MCF 10A (cell line): Measurements from ENCODE around the gene TOMM40. TPM values are rescaled to one million over a fixed set of nuclear protein-coding genes. Genes with fewer than 3 reads are reported as not detected.

Source experiments
- BruUV-seq: library from RNA; stranded (reverse); fragments of 400-500 nt; replicated peaks from 2 replicates; lab custom pipeline; 2021; lab: Mats Ljungman, UMichigan
- CTCF ChIA-PET: fragments of 300-600 bp; sonication (Branson Sonifier 250); formaldehyde crosslinking; extraction: SDS; loops from one replicate; lab custom pipeline; 2021; ENCODE audit warnings: antibody characterized with exemption, inconsistent platforms; lab: Yijun Ruan, JAX
- POLR2A ChIA-PET: fragments of 300-600, 350-650 bp; sonication (Branson Sonifier 250); formaldehyde crosslinking; extraction: SDS; loops from one replicate; lab custom pipeline; 2020; ENCODE audit warnings: antibody characterized with exemption, inconsistent platforms; lab: Yijun Ruan, JAX
- DNase-seq: peaks from one replicate; pipeline ENCODE4 v3.0.0-alpha.2; 2018; ENCODE audit not compliant: unreplicated experiment
- H3K27ac Mint-ChIP-seq: one replicate; pipeline ENCODE4 v1.8.0; 2022; ENCODE audit warnings: mild to moderate bottlenecking, low read depth, mixed read lengths; ENCODE audit not compliant: unreplicated experiment
- H3K27me3 Mint-ChIP-seq: one replicate; pipeline ENCODE4 v1.8.0; 2022; ENCODE audit warnings: mixed read lengths; ENCODE audit not compliant: insufficient read depth, unreplicated experiment
- H3K36me3 Mint-ChIP-seq: one replicate; pipeline ENCODE4 v1.8.0; 2022; ENCODE audit warnings: mild to moderate bottlenecking, moderate library complexity, mixed read lengths; ENCODE audit not compliant: insufficient read depth, unreplicated experiment
- H3K4me1 Mint-ChIP-seq: one replicate; pipeline ENCODE4 v1.8.0; 2022; ENCODE audit warnings: mixed read lengths; ENCODE audit not compliant: insufficient read depth, unreplicated experiment
- H3K4me3 Mint-ChIP-seq: one replicate; pipeline ENCODE4 v1.8.0; 2022; ENCODE audit warnings: mild to moderate bottlenecking, moderate library complexity, mixed read lengths; ENCODE audit not compliant: unreplicated experiment
- H3K9me3 Mint-ChIP-seq: one replicate; pipeline ENCODE4 v1.8.0; 2022; ENCODE audit warnings: mixed read lengths; ENCODE audit not compliant: unreplicated experiment
- CTCF ChIP-seq: fragments of 200-600 bp; IDR thresholded peaks from one replicate; pipeline ENCODE4 v1.8.0; 2022; ENCODE audit warnings: antibody characterized with exemption, mild to moderate bottlenecking; ENCODE audit not compliant: unreplicated experiment
- intact Hi-C: fragments of 100-400 bp; cut with micrococcal nuclease; formaldehyde crosslinking; loops from 2 replicates; pipeline ENCODE4 v1.14.1; 2022
- total RNA-seq: library from RNA; stranded (reverse); gene quantifications from 2 replicates; pipeline ENCODE4 v1.2.3, GENCODE V29; 2022

TOMM40 gene
- total RNA-seq, 1 experiment from 2014 or later: 114 TPM

- no TSS peak for BruUV-seq
- Mint-ChIP-seq H3K27ac (no peak overlapping the region), H3K4me1 (peaks cover 25% of the 10 kb centered on the region), H3K36me3 (peaks cover 61% of the 10 kb centered on the region), H3K9me3 (no peaks in the 10 kb centered on the region), H3K27me3 (no peaks in the 10 kb centered on the region), H3K4me3 (peak overlapping the region; percentile 74)
- no peak for DNase-seq
- TF ChIP-seq CTCF: no peak
- ChIA-PET POLR2A (no interaction called here), CTCF (interaction anchor here (1.3 to 2.5 kb wide), 4 partner anchors 8 to 12 kb away, joined by 3 to 16 read pairs (median 8); partner anchors contain the start of gene APOE)
- intact Hi-C loops: no loop called here
Observed at GRCh38 chr19:44893332-44894051, 2.4 kb downstream of the TOMM40 start.

- intact Hi-C loops: no loop called here
- ChIA-PET POLR2A (no interaction called here), CTCF (interaction anchor here (2.1 to 2.2 kb wide), 2 partner anchors 9 to 12 kb away, joined by 5 to 10 read pairs; partner anchors contain the start of gene APOE)
- Mint-ChIP-seq H3K4me3 (no peak overlapping the region), H3K36me3 (peaks cover 66% of the 10 kb centered on the region), H3K4me1 (peaks cover 25% of the 10 kb centered on the region), H3K9me3 (no peaks in the 10 kb centered on the region), H3K27me3 (no peaks in the 10 kb centered on the region), H3K27ac (no peak overlapping the region)
- TF ChIP-seq CTCF: no peak
- DNase-seq: no peak
- no TSS peak for BruUV-seq
Observed at GRCh38 chr19:44894052-44894400, 3.0 kb downstream of the TOMM40 start.

GRCh38 chr19:44894946-44895345 lies 3.9 kb downstream of the TOMM40 start:
- ChIA-PET CTCF (interaction anchor here (0.7 to 2.2 kb wide), 5 partner anchors 8 to 57 kb away, joined by 3 to 10 read pairs (median 4); partner anchors contain the start of gene APOE), POLR2A (interaction anchor here (0.7 kb wide), 1 partner anchor 198 kb away, joined by 3 read pairs; no protein-coding TSS in a partner anchor)
- DNase-seq: no peak
- Mint-ChIP-seq H3K27ac (no peak overlapping the region), H3K9me3 (no peaks in the 10 kb centered on the region), H3K4me3 (no peak overlapping the region), H3K36me3 (peaks cover 75% of the 10 kb centered on the region), H3K27me3 (no peaks in the 10 kb centered on the region), H3K4me1 (peaks cover 23% of the 10 kb centered on the region)
- intact Hi-C loops: no loop called here
- no TSS peak for BruUV-seq
- TF ChIP-seq CTCF: no peak

GRCh38 chr19:44897835-44898234 lies 6.8 kb downstream of the TOMM40 start:
- peaks cover 98% of the 10 kb centered on the region for H3K36me3 Mint-ChIP-seq
- no peak for DNase-seq
- ChIA-PET POLR2A (interaction anchor here (0.6 kb wide), 1 partner anchor 1205 kb away, joined by 4 read pairs; no protein-coding TSS in a partner anchor), CTCF (interaction anchor here (0.6 kb wide), 2 partner anchors 246 to 275 kb away, joined by 4 to 5 read pairs; no protein-coding TSS in a partner anchor)
- no peak overlapping the region for H3K27ac Mint-ChIP-seq
- H3K4me3 Mint-ChIP-seq: no peak overlapping the region
- intact Hi-C loops: no loop called here
- H3K9me3 Mint-ChIP-seq: no peaks in the 10 kb centered on the region
- peaks cover 6% of the 10 kb centered on the region for H3K4me1 Mint-ChIP-seq
- no peaks in the 10 kb centered on the region for H3K27me3 Mint-ChIP-seq
- no peak for TF ChIP-seq CTCF
- no TSS peak for BruUV-seq
